Osteocyte (in vitro differentiated cells): ENCODE measurements around the gene TPST2. TPM values are rescaled to one million over a fixed set of nuclear protein-coding genes. Genes with fewer than 3 reads are reported as not detected.

ENCODE experiments used
- DNase-seq: peaks from one replicate; pipeline ENCODE4 v3.0.0; 2021; ENCODE audit warnings: mixed read lengths; ENCODE audit not compliant: unreplicated experiment; ENCODE audit errors: extremely low spot score
- H3K27ac Mint-ChIP-seq: one replicate; pipeline ENCODE4 v1.8.0; 2021; ENCODE audit warnings: mild to moderate bottlenecking, mixed read lengths; ENCODE audit not compliant: unreplicated experiment
- H3K27me3 Mint-ChIP-seq: one replicate; pipeline ENCODE4 v1.8.0; 2021; ENCODE audit warnings: mixed read lengths; ENCODE audit not compliant: unreplicated experiment
- H3K36me3 Mint-ChIP-seq: one replicate; pipeline ENCODE4 v1.8.0; 2021; ENCODE audit warnings: mixed read lengths; ENCODE audit not compliant: unreplicated experiment
- H3K4me1 Mint-ChIP-seq: one replicate; pipeline ENCODE4 v1.8.0; 2021; ENCODE audit warnings: mixed read lengths; ENCODE audit not compliant: unreplicated experiment
- H3K4me3 Mint-ChIP-seq: one replicate; pipeline ENCODE4 v1.8.0; 2021; ENCODE audit warnings: mild to moderate bottlenecking, moderate library complexity, mixed read lengths; ENCODE audit not compliant: unreplicated experiment
- H3K9me3 Mint-ChIP-seq: one replicate; pipeline ENCODE4 v1.8.0; 2021; ENCODE audit warnings: mixed read lengths; ENCODE audit not compliant: unreplicated experiment
- total RNA-seq: library from RNA; stranded (reverse); gene quantifications from 2 replicates; pipeline ENCODE4 v1.2.1, GENCODE V29; 2021
- TF ChIP-seq, protein P1 (sequence below): fragments of 200-600 bp; sonication (generic); IDR thresholded peaks from 2 replicates; pipeline ENCODE4 v1.5.0; 2021; ENCODE audit warnings: antibody characterized with exemption, mild to moderate bottlenecking, moderate library complexity

Gene TPST2
- total RNA-seq, 1 donor from 2014 or later, result 16.3 TPM

GRCh38 chr22:26576026-26576680, 13.8 kb downstream of the TPST2 start:
- Mint-ChIP-seq H3K4me3 (no peak overlapping the region), H3K9me3 (no peaks in the 10 kb centered on the region), H3K27me3 (no peaks in the 10 kb centered on the region), H3K36me3 (peaks cover 3% of the 10 kb centered on the region), H3K4me1 (peaks cover 5% of the 10 kb centered on the region), H3K27ac (peak overlapping the region; percentile 21)
- TF ChIP-seq, protein P1, sequence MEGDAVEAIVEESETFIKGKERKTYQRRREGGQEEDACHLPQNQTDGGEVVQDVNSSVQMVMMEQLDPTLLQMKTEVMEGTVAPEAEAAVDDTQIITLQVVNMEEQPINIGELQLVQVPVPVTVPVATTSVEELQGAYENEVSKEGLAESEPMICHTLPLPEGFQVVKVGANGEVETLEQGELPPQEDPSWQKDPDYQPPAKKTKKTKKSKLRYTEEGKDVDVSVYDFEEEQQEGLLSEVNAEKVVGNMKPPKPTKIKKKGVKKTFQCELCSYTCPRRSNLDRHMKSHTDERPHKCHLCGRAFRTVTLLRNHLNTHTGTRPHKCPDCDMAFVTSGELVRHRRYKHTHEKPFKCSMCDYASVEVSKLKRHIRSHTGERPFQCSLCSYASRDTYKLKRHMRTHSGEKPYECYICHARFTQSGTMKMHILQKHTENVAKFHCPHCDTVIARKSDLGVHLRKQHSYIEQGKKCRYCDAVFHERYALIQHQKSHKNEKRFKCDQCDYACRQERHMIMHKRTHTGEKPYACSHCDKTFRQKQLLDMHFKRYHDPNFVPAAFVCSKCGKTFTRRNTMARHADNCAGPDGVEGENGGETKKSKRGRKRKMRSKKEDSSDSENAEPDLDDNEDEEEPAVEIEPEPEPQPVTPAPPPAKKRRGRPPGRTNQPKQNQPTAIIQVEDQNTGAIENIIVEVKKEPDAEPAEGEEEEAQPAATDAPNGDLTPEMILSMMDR, result no peak
- DNase-seq, result no peak

- no peak overlapping the region for H3K27ac Mint-ChIP-seq
- peaks cover 3% of the 10 kb centered on the region for H3K36me3 Mint-ChIP-seq
- no peak for DNase-seq
- TF ChIP-seq, protein P1, result no peak
- no peak overlapping the region for H3K4me3 Mint-ChIP-seq
- H3K4me1 Mint-ChIP-seq, result peaks cover 5% of the 10 kb centered on the region
- H3K27me3 Mint-ChIP-seq, result no peaks in the 10 kb centered on the region
- no peaks in the 10 kb centered on the region for H3K9me3 Mint-ChIP-seq
Observed at GRCh38 chr22:26574001-26574723, 15.8 kb downstream of the TPST2 start.

DNA sequence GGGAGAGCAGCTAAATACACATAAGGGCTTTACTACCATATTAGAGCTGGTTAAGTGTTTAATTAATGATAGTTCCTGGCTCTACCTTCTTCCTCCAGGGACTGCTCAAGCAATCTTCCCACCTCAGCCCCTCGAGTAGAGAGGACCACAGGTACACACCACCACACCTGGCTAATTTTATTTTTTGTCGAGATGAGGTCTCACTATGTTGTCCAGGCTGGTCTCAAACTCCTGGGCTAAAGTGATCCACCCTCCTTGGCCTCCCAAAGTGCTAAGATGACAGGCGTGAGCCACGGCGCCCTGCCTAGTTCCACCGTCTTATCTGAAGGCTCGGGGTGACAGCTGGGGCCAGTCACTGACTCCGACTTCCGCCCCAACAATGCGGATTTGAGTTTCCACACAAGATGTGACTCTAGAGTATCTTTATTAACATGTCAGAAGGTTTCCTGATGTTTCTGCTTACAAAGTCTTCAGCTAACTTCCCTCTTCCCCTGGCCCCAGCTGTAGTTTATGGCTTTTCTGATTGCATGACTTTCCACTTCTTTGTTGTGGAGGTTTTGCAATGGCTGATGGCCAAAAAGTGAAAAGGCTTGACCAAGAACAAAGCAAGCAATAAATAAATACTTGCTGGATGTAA, 16.8 kb downstream of the TPST2 start:
- TF ChIP-seq, protein P1, result no peak
- H3K4me1 Mint-ChIP-seq, result peaks cover 9% of the 10 kb centered on the region
- H3K4me3 Mint-ChIP-seq, result no peak overlapping the region
- H3K36me3 Mint-ChIP-seq, result peaks cover 3% of the 10 kb centered on the region
- no peaks in the 10 kb centered on the region for H3K27me3 Mint-ChIP-seq
- no peak overlapping the region for H3K27ac Mint-ChIP-seq
- H3K9me3 Mint-ChIP-seq, result no peaks in the 10 kb centered on the region
- no peak for DNase-seq

DNA sequence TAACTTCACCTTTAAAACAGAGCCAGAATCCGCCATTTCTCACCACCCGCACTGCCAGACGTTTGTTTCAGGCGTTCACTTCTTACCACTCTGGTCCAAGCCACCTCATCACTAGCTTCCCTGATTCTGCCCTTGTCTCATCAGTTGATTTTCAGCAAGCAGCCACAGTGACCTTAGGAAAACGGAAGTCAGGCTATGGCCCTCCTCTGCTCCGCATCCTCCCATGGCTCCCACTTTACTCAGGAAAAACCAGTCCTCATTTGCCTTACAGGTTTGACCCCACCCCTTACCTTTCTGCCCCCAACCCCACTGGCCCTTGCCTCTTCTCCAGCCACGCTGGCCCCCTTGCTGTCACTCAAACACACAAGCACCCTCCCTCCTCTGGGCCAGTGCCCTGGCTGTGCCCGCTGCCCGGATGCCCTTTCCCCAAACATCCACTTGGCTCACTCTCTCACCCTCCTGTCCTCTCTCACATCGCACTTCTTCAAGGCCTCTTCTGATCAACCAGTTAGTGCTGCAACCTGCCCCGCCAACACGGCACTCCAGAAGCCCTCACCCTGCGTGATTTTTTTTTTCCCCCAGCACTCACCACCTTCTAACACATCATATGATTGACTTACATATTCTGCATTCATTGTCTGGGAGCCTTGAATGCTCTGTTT, 18.9 kb downstream of the TPST2 start:
- Mint-ChIP-seq H3K27me3 (no peaks in the 10 kb centered on the region), H3K9me3 (no peaks in the 10 kb centered on the region), H3K4me1 (peaks cover 4% of the 10 kb centered on the region), H3K4me3 (no peak overlapping the region), H3K36me3 (peaks cover 4% of the 10 kb centered on the region), H3K27ac (no peak overlapping the region)
- DNase-seq, result no peak
- TF ChIP-seq, protein P1, result no peak
